ENCODE measurements around the gene ARL13A.
"Not testable (repeated sequence)": the region's sequence is repeated elsewhere in the genome, so short reads cannot be mapped to it uniquely, and the experiment has no call there.

Gene ARL13A

DNA sequence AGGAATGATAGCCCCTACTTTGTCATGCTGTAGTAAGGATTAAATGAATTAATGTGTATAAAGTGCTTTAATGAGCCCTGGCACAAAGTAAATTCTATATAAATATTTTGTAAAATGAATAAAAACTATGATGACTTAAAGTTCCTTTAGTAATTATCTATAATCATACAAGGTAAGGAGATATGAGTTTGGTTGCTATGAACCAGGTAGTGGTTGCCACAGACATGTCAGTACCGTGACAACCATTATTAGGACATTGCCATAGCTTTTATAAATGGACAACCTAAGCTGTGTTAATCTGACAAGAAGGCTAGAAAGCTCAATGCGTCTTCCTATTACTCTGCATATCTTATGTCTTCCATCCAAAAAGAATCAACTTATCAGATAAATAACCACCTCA lies at the start of gene ARL13A:
TSS of gene ARL13A (plus strand) at position 301 of the 400 bp plus-strand sequence. CDS start 3,982 bp downstream, outside the sequence.
- no peak for DNase-seq

DNA sequence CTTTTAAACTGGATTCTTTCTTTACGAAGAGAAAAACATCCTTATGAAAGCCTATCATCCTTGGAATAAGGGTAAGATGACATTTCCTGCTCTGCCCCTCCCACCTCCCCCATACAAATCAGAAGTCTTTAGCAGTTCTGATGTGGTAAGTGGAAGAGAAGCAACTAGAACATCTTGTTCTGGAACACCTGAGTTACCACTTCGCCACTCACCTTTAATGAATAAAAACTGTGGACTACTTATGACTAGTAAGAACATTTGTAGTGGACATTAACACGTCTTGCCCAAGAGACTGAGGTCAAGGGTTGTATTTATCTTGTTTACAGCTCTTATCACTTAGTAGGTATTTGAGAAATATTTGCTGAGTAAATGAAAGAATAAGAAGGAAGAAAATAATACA lies 45.1 kb upstream of the ARL13A start:
- DNase-seq, result no peak

GRCh38 chrX:100926453-100926852 lies 43.1 kb upstream of the ARL13A start:
- no peak for DNase-seq

DNA sequence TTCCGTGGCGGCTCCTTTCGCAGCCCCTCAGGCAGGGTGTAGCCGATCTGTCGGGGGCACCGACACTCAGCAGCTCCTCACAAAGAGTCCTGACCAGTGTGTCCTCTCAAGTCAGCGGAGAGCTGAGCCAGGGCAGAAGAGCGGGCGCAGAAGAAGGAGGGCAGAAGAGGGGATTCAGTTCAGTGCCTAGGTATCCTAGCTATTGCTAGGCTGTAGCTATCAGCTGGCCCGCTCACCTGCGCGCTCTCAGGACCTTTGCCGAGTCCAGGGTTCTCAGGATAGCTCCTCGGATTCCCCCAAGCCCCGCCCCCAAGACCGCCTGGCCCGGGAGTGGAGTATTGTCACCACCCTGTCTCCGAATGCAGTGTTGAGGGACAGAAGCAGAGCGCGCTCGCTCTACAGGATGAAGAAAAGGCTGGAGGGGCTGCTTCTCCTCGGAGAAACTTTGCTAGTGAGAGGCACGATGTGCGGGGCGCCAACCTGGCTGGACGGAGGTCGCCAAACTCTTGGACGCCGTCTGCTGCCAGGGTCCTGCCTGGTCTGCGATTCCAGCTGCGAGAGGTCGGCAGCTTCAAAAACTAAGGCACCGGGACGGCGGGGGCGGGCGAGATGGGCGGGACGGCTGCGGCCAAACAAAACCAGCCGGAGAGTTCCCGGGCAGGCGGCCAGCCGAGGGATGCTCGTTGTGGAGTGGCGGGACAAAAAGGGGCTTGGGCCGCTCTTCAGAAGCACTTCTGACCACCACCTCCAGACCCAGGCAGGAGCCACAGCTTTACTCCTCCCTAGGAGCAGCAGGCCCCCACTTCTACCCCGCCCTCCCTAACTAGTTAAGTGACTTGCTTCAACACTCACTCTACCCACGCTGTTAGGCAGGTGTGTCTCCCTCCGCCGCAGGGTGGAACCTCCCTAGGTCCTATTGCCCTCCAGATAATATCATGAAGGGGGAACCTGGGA lies 40.6 kb upstream of the ARL13A start, which contains the start of gene XKRX:
TSS of gene XKRX (minus strand) at position 258 of the 954 bp plus-strand sequence. CDS start 613 bp downstream, outside the sequence.
- DNase-seq, result peak; percentile 31 to 35

GRCh38 chrX:100931218-100931924 lies 38.1 kb upstream of the ARL13A start:
- no peak for DNase-seq

DNA sequence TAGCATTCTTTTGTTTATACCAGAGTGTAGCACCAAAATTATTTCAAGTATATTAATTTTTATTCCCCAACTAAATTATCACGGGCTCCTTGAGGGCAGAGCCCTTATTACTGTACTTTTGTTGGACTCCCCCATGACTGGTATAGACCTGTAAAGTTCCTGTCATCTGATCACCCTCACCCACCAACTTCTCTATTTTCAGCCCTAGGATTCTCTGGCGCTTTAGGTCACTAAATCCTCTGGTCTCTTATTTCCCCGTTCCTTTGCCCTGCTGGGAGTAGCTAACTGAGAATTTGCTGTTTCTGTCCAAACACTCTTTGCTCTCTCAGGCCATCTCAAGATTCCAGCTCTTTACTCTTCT lies 37.6 kb upstream of the ARL13A start:
- DNase-seq, result no peak

DNA sequence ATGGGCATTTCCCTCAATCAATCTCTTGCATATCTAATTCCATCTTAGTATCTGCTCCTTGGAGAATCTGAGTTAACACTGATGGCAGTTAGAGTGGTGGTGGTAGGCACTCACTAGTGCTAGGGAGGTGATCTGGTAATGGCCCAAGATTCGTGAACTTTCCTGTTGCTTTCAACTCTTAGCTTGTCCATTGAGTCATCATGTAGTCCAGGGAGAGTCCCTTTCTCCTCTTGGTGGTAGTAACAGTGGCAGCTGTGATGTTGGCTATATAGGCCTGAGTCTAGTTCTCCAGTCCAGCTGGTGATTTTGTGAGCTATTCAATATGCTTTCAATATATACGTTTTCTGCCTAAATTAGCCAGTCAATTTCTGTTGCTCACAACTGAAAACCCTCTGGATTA lies 33.7 kb upstream of the ARL13A start:
- DNase-seq, result no peak

DNA sequence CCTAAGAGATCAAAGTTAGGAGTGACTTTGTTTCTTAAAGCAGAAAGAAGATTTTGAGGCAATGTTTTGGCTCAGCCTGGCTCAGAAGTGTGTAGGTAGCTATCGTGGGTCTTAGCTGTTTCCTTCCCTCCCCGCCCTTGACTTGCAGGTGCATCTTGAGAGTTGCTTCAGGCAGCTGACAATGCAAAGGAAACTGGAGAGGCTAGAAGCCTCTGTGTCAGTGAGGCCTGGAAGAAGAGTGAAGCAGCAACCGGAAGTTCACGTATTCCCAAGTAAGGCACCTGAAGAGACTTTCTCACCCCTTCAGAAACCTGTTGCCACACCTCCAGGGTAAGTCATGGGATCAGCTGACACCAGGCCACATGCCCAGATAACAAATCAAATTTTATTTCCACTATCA lies 30.2 kb upstream of the ARL13A start:
- DNase-seq, result no peak

DNA sequence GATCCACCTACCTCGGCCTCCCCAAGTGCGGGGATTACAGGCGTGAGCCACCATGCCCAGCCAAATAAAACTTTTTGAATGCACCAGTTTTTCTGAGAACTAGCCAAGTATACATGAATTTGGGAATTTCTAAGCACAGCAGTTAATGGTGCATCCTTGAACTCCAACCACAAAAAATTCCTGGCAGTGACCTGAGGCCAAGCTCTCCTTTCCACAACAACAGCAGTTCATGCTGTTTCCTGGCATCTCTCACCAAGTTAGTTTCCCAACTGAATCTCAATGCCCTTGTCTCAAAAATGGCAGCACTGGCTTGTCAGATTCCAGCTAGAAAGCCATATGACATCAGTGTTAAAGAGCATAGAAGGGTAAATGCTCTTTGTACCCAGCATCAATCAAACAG lies 24.9 kb upstream of the ARL13A start:
- DNase-seq, result no peak

GRCh38 chrX:100946299-100946927 lies 23.1 kb upstream of the ARL13A start:
- no peak for DNase-seq

- no peak for DNase-seq
These were observed 21.0 kb upstream of the ARL13A start for GRCh38 chrX:100948557-100948956.

- DNase-seq, result no peak
These were observed 6.7 kb upstream of the ARL13A start for GRCh38 chrX:100962811-100963210.

GRCh38 chrX:100964362-100964761 lies 5.1 kb upstream of the ARL13A start:
- no peak for DNase-seq

GRCh38 chrX:100969936-100970335 lies 428 bp downstream of the ARL13A start:
- no peak for DNase-seq

- no peak for DNase-seq
These were observed 3.9 kb downstream of the ARL13A start for GRCh38 chrX:100973411-100973810.

GRCh38 chrX:100975212-100975611 lies 5.7 kb downstream of the ARL13A start:
- DNase-seq, result no peak

GRCh38 chrX:100976211-100976610 lies 6.7 kb downstream of the ARL13A start:
- DNase-seq, result no peak

DNA sequence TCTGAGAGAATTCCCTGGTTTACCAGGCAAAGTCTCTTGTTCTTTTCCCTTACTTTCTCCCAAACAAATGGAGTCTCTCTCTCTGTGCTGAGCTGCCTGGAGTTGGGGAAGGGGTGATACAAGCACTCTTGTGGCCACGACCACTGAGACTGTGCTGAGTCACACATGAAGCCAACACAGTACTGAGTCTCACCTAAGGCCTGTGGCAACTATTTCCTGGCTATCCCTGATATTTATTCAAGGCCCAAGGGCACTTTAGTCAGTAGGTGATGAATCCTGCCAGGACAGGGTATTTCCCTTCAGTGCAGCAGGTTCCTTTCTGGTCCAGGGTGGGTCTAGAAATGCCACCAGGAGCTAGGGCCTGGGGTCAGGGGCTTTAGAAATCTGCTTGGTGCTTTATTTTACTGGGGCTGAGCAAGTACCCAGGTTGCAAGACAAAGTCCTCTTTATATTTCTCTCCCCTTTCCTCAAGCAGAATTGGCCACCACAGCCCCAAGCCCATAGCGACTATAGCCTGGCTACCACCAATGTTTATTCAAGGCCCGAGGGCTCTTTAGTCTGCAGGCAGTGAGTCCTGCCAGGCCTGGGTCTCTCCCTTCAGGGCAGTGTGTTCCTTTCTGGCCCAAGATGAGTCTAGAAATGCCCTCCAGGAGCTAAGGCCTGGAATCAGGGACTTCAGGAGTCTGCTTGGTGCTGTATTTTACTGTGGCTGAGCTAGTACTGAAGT lies 10.5 kb downstream of the ARL13A start:
- no peak for DNase-seq

GRCh38 chrX:100980608-100981497 lies 11.3 kb downstream of the ARL13A start:
- DNase-seq, result no peak

- not testable (repeated sequence) for DNase-seq
These were observed 12.0 kb downstream of the ARL13A start for GRCh38 chrX:100981498-100981845.

- no peak for DNase-seq
These were observed 15.3 kb downstream of the ARL13A start for GRCh38 chrX:100984818-100985217.

- DNase-seq, result no peak
These were observed 20.6 kb downstream of the ARL13A start for GRCh38 chrX:100990139-100990538.
